ENCODE measurements around the gene MUC20. TPM values are rescaled to one million over a fixed set of nuclear protein-coding genes. Genes with fewer than 3 reads are reported as not detected.
"Not testable (repeated sequence)": the region's sequence is repeated elsewhere in the genome, so short reads cannot be mapped to it uniquely, and the experiment has no call there.

Gene MUC20
- total RNA-seq, 1 experiment from 2014 or later, result 1.6 TPM

DNA sequence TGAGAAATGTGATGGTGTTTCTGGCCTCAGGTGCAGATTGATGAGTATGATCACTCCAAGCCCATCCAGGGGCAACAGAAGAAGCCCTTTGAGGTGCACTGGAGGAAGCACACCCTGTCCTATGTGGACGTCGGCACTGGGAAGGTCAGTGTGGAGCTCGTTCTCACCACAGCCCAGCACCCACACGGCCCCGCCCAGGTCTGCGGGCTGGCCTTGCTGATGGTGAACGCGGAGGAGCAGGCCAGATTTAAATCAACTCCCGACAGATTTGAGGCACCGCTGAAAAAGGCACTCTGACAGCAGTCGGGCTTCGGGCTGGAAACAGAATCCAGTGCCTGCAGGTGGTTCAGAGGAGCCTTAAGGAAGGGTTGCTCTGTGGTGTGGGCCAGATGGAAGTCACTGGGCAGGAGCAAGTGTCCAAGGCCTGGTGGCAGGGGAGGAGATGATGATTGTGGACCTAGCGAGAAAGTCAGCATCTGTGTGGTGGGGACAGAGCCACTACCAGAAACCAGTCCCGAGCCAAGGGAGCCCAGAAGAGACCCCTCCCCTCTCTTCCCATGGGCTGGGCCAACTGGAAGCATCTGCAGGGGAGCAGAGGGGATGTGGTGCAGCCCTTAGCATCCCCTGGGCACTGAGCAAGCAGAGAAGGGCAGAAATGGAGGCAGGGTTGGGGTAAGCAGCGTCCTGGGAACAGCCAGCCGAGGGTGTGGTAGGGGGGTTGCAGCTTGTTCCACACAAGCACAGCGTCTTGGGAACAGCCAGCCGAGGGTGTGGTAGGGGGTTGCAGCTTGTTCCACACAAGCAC is 36.9 kb upstream of the MUC20 start:
- not testable (repeated sequence) for H3K4me3 ChIP-seq (ENCODE audit: low read length); H3K27ac ChIP-seq (ENCODE audit: low read length); H3K4me2 ChIP-seq (ENCODE audit: low read depth, low read length, poor library complexity, severe bottlenecking); H3K27me3 ChIP-seq (ENCODE audit: low read length); H3K79me2 ChIP-seq (ENCODE audit: low read length); H3K9me3 ChIP-seq (ENCODE audit: low read length); H3K4me1 ChIP-seq (ENCODE audit: low read length); H4K20me1 ChIP-seq (ENCODE audit: insufficient read depth, low read depth, low read length); H2AFZ ChIP-seq (ENCODE audit: low read length); H3K9me2 ChIP-seq (replicated peaks; ENCODE audit: insufficient read depth, low read length); H3K9ac ChIP-seq (ENCODE audit: low read length)
- peak; percentile 34 for DNase-seq
- peaks cover 36% of the 10 kb centered on the region for H3K36me3 ChIP-seq (ENCODE audit: insufficient read depth, low read length)

DNA sequence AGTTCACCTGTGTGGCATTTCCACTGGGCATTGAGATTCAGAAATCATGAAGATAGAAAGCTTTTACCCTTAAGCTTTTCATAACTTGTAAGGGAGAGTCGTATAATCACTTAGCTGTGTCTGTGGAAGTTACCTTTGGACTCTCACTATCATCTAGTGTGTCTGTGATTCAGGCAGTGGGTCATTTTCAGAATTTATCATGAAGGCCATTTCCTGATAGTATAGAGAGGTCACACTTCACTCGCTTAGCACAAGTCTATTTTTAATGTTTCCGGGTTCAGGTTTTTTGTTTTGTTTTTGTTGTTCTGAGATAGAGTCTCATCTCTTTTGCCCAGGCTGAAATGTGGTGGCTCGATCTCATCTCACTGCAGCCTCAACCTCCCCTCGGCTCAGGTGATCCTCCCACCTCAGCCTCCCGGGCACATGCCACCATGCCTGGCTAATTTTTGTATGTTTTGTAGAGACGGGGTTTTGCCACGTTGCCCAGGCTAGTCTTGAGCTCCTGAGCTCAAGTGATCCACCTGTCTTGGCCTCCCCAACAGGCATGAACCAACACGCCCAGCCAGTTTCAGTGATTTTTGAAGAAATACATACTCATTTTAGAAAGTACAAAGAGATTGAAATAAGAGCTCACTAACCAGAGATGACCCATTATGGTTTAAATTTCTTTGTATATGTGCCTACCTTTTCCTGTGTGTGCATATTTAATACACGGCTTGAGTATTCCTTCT is 36.1 kb upstream of the MUC20 start:
- H3K4me1 ChIP-seq (ENCODE audit: low read length); H3K27ac ChIP-seq (ENCODE audit: low read length); H3K9me3 ChIP-seq (ENCODE audit: low read length); H3K9ac ChIP-seq (ENCODE audit: low read length); H3K9me2 ChIP-seq (replicated peaks; ENCODE audit: insufficient read depth, low read length); H3K27me3 ChIP-seq (ENCODE audit: low read length); H4K20me1 ChIP-seq (ENCODE audit: insufficient read depth, low read depth, low read length); H2AFZ ChIP-seq (ENCODE audit: low read length); DNase-seq; H3K79me2 ChIP-seq (ENCODE audit: low read length); H3K4me3 ChIP-seq (ENCODE audit: low read length); H3K4me2 ChIP-seq (ENCODE audit: low read depth, low read length, poor library complexity, severe bottlenecking): not testable (repeated sequence)
- peaks cover 43% of the 10 kb centered on the region for H3K36me3 ChIP-seq (ENCODE audit: insufficient read depth, low read length)

DNA sequence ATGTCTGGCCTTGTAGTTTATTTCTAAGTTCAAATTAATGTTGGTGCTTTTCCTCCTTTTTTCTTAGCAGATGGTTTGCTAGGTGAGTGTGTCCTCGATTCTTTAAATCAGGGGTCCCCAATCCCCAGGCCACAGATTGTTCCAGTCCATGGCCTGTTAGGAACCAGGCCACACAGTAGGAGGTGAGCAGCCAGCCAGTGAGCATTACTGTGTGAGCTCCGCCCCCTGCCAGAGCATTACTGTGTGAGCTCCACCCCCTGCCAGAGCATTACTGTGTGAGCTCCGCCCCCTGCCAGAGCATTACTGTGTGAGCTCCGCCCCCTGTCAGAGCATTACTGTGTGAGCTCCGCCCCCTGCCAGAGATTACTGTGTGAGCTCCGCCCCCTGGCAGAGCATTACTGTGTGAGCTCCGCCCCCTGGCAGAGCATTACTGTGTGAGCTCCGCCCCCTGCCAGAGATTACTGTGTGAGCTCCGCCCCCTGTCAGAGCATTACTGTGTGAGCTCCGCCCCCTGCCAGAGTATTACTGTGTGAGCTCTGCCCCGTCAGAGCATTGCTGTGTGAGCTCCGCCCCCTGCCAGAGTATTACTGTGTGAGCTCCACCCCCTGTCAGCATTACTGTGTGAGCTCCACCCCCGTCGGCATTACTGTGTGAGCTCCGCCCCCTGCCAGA is 34.1 kb upstream of the MUC20 start:
- H3K4me2 ChIP-seq (ENCODE audit: low read depth, low read length, poor library complexity, severe bottlenecking); H3K4me1 ChIP-seq (ENCODE audit: low read length); H3K9me2 ChIP-seq (replicated peaks; ENCODE audit: insufficient read depth, low read length); H4K20me1 ChIP-seq (ENCODE audit: insufficient read depth, low read depth, low read length); H3K4me3 ChIP-seq (ENCODE audit: low read length); H3K9ac ChIP-seq (ENCODE audit: low read length); H3K79me2 ChIP-seq (ENCODE audit: low read length); H3K27ac ChIP-seq (ENCODE audit: low read length); H3K9me3 ChIP-seq (ENCODE audit: low read length); H2AFZ ChIP-seq (ENCODE audit: low read length); H3K27me3 ChIP-seq (ENCODE audit: low read length): not testable (repeated sequence)
- peaks cover 39% of the 10 kb centered on the region for H3K36me3 ChIP-seq (ENCODE audit: insufficient read depth, low read length)
- DNase-seq, result peak; percentile 33

DNA sequence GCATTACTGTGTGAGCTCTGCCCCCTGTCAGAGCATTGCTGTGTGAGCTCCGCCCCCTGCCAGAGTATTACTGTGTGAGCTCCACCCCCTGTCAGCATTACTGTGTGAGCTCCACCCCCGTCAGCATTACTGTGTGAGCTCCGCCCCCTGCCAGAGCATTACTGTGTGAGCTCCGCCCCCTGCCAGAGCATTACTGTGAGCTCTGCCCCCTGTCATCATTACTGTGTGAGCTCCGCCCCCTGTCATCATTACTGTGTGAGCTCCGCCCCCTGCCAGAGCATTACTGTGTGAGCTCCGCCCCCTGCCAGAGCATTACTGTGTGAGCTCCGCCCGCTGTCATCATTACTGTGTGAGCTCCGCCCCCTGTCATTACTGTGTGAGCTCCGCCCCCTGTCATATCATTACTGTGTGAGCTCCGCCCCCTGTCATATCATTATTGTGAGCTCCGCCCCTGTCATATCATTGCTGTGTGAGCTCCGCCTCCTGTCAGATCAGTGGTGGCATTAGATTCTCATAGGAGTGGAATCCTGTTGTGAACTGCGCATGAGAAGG is 33.5 kb upstream of the MUC20 start:
- H3K36me3 ChIP-seq (ENCODE audit: insufficient read depth, low read length), result peaks cover 41% of the 10 kb centered on the region
- peak; percentile 92 for DNase-seq

DNA sequence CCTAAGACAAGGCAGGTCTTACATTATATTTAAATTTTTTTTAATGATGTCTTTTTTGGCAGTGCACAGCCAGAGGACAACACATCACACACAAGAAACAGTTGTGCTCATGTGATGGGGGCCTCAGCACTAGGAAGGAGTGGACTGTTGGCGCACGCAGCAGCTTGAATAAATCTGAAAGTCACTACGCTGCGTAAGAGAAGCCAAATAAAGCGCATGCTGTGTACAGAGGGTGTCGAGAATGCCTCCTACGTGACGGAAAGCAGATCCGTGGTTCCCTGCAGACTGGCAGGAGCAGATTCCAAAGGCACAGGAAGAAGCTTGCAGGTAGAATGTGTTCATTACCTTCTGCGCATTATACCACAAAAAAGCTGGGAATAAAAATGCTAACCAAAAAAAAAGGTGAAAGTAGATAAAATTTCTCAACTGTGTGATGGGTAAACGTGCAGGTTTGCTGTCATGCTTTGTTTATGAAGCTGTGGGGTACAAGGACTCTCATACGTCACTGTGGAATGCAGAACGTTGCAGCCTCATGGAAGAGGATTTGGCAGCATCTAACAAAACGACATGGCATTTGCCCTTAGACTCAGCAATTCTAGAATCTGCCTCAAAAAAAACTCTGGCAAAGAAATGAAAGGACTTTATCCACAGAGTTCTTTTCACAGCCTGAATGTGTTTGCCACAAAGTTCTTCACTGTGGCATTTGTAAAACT is 32.2 kb upstream of the MUC20 start:
- H3K27me3 ChIP-seq (ENCODE audit: low read length); H4K20me1 ChIP-seq (ENCODE audit: insufficient read depth, low read depth, low read length); H3K9me3 ChIP-seq (ENCODE audit: low read length); H3K4me3 ChIP-seq (ENCODE audit: low read length); H3K4me2 ChIP-seq (ENCODE audit: low read depth, low read length, poor library complexity, severe bottlenecking); H3K79me2 ChIP-seq (ENCODE audit: low read length); H3K9ac ChIP-seq (ENCODE audit: low read length); H3K27ac ChIP-seq (ENCODE audit: low read length); H2AFZ ChIP-seq (ENCODE audit: low read length); H3K4me1 ChIP-seq (ENCODE audit: low read length); DNase-seq; H3K9me2 ChIP-seq (replicated peaks; ENCODE audit: insufficient read depth, low read length): not testable (repeated sequence)
- peaks cover 47% of the 10 kb centered on the region for H3K36me3 ChIP-seq (ENCODE audit: insufficient read depth, low read length)

More for the DNA sequence above, 33.5 kb upstream of the MUC20 start:
- H3K9ac ChIP-seq (ENCODE audit: low read length); H3K27me3 ChIP-seq (ENCODE audit: low read length); H4K20me1 ChIP-seq (ENCODE audit: insufficient read depth, low read depth, low read length); H2AFZ ChIP-seq (ENCODE audit: low read length); H3K27ac ChIP-seq (ENCODE audit: low read length); H3K4me3 ChIP-seq (ENCODE audit: low read length); H3K4me2 ChIP-seq (ENCODE audit: low read depth, low read length, poor library complexity, severe bottlenecking); H3K4me1 ChIP-seq (ENCODE audit: low read length); H3K9me3 ChIP-seq (ENCODE audit: low read length); H3K9me2 ChIP-seq (replicated peaks; ENCODE audit: insufficient read depth, low read length); H3K79me2 ChIP-seq (ENCODE audit: low read length): not testable (repeated sequence)

DNA sequence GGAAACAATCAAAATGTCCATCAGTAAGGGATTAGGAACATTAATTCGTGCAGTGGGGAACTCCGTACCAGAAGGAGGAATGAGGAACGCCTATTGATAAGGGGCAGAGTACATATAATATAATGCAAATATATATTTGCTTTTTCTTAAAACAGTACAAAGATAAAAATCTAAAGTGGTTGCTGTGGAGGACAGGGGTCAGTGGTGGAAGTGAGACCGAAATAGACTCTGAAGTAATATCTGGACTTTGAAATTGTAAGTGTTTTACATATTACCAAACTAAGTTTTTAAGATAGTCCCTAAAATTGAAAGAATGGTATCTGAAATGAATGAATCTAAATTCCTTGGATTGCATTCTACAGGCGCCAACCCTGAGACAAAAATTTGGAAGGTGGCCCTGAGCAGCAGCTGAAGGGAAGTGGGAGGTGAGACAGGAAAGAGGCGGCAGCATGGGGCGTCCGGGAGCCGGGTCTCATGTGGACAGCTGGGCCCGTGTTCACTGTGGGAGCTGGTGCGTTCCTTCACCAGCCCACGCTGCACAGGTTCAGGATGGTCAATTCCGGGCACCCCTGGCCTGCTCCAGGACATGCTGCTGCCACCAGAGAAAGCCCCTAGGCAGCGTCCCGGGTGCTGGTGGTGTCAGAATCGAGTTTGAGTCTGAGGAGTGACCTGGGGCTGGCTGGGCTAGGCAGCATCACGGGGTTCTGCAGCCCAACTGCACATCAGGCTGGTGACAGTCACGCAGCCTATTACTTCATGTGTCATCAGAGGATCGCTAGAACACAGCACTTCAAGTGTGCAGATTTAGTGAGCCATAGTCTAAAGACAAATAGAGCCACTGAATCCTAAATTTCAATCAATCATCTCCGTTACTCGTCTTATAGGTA is 31.4 kb upstream of the MUC20 start:
- not testable (repeated sequence) for H4K20me1 ChIP-seq (ENCODE audit: insufficient read depth, low read depth, low read length); H2AFZ ChIP-seq (ENCODE audit: low read length); H3K27ac ChIP-seq (ENCODE audit: low read length); H3K9me3 ChIP-seq (ENCODE audit: low read length); H3K4me3 ChIP-seq (ENCODE audit: low read length); H3K9me2 ChIP-seq (replicated peaks; ENCODE audit: insufficient read depth, low read length); H3K4me1 ChIP-seq (ENCODE audit: low read length); H3K27me3 ChIP-seq (ENCODE audit: low read length); H3K79me2 ChIP-seq (ENCODE audit: low read length); DNase-seq; H3K9ac ChIP-seq (ENCODE audit: low read length); H3K4me2 ChIP-seq (ENCODE audit: low read depth, low read length, poor library complexity, severe bottlenecking)
- H3K36me3 ChIP-seq (ENCODE audit: insufficient read depth, low read length), result peaks cover 47% of the 10 kb centered on the region

DNA sequence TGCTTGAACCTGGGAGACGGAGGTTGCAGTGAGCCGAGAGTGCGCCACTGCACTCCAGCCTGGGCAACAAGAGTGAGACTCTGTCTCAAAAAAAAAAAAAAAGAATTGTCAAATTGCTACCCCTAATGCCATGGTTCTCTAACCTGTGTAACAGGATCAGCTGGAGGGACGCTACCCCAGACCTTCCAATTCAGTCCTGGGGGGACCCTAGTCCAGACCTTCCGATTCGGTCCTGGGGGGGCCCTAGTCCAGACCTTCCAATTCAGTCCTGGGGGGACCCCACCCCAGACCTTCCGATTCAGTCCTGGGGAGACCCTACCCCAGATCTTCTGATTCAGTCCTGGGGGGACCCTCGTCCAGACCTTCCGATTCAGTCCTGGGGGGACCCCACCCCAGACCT is 29.8 kb upstream of the MUC20 start:
- Histone ChIP-seq H4K20me1 (ENCODE audit: insufficient read depth, low read depth, low read length) (peaks cover 10% of the 10 kb centered on the region; the same call in 1 of the 2 replicates), H3K4me2 (ENCODE audit: low read depth, low read length, poor library complexity, severe bottlenecking) (no peak overlapping the region), H3K36me3 (ENCODE audit: insufficient read depth, low read length) (peaks cover 38% of the 10 kb centered on the region), H3K79me2 (ENCODE audit: low read length) (no peaks in the 10 kb centered on the region), H3K9me2 (replicated peaks; ENCODE audit: insufficient read depth, low read length) (no peaks in the 10 kb centered on the region), H3K4me1 (ENCODE audit: low read length) (no peaks in the 10 kb centered on the region), H3K9ac (ENCODE audit: low read length) (no peak overlapping the region), H3K27me3 (ENCODE audit: low read length) (no peaks in the 10 kb centered on the region), H3K4me3 (ENCODE audit: low read length) (no peak overlapping the region), H2AFZ (ENCODE audit: low read length) (no peak overlapping the region), H3K27ac (ENCODE audit: low read length) (no peak overlapping the region), H3K9me3 (ENCODE audit: low read length) (no peaks in the 10 kb centered on the region)
- no peak for DNase-seq

Data from Karpas-422 (cell line).